GM13976 (cell line): ENCODE results near the gene SRR.
A peak's percentile ranks its signal among the peaks of the same experiment; 100 is the strongest.

ENCODE experiments used
- DNase-seq: peaks from one replicate; pipeline ENCODE4 v3.0.0; 2012; ENCODE audit warnings: low spot score
- CTCF ChIP-seq: IDR thresholded peaks from 2 replicates; pipeline ENCODE4 v1.5.1; 2012; ENCODE audit warnings: borderline replicate concordance, mild to moderate bottlenecking; ENCODE audit not compliant: insufficient read depth; ENCODE audit errors: extremely low read depth, missing control alignments, control extremely low read depth
- in situ Hi-C: fragments of 300-500 bp; cut with MboI; formaldehyde crosslinking; loops from one replicate; pipeline ENCODE4 v1.12.0; 2022; ENCODE audit warnings: low sequenced_read_pairs, mixed read lengths, inconsistent platforms; ENCODE audit not compliant: unreplicated experiment

Gene SRR

DNA sequence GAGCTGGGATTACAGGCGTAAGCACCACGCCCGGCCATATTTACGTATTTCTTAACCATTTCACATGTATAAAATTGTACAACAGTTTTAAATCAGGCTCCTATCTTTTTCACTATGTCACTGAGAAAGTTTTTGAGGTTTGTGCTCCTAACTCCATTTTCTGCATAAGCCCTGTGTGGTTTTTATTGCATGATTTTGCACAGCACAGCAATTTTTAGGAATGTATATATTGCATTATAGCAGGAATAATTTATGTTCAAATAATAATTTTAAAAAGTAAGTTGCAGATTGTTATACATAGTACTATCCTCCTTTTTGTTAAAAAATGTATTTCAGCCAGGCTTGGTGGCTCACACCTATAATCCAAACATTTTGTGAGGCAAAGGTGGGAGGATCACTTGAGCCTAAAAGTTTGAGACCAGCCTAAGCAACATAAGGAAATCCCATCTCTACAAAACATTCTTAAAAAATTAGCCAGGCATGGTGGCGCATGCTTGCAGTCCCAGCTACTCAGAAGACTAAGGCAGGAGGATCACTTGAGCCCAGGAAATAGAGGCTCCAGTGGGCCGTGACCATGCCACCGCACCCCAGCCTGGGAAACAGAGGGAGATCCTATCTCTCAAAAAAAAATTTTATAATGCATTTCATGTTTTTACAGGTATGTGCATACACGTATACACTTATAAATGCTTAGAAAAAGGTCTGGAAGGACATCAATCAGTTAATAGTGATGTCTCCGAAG lies 26.1 kb upstream of the SRR start:
- TF ChIP-seq CTCF, result no peak
- no peak for DNase-seq
- in situ Hi-C loops, result loop anchor here (25.0 kb wide), 1 partner anchor 390 kb away; no protein-coding TSS in a partner anchor

GRCh38 chr17:2279707-2280106 lies 24.0 kb upstream of the SRR start:
- TF ChIP-seq CTCF, result no peak
- no peak for DNase-seq
- in situ Hi-C loops, result loop anchor here (25.0 kb wide), 1 partner anchor 392 kb away; no protein-coding TSS in a partner anchor

GRCh38 chr17:2282297-2282873 lies 21.4 kb upstream of the SRR start:
- TF ChIP-seq CTCF, result peak; percentile 42
- DNase-seq, result peak; percentile 62
- in situ Hi-C loops, result loop anchor here (25.0 kb wide), 1 partner anchor 395 kb away; no protein-coding TSS in a partner anchor

GRCh38 chr17:2283302-2283701 lies 20.4 kb upstream of the SRR start:
- no peak for TF ChIP-seq CTCF
- in situ Hi-C loops, result loop anchor here (25.0 kb wide), 1 partner anchor 396 kb away; no protein-coding TSS in a partner anchor

DNA sequence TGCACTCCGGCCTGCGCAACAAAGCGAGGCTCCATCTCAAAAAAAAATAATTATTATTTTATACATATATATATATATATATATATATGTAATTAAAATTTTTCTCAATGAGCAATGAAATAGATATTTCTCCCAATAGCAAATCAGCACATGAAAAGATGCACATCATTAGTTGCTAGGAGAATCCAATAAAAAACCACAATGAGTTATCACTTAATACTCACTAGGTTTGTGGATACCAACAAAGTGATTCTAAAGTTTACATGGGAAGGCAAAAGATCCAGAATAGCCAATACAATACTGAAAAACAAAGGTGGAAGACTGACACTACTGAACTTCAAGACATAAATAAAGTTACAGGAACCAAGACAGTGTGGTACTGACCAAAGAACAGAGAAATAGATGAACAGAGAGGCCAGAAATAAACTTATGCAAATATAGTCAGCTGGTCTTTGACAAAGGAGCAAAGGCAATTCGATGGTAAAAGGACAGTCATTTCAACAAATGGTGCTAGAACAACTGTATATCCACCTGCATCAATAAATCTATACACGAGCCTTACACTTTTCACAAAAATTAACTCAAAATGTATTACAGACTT lies 13.8 kb upstream of the SRR start:
- no peak for TF ChIP-seq CTCF
- in situ Hi-C loops, result loop anchor here (25.0 kb wide), 1 partner anchor 403 kb away; no protein-coding TSS in a partner anchor
- peak; percentile 48 for DNase-seq

More at GRCh38 chr17:2283302-2283701, 20.4 kb upstream of the SRR start:
- DNase-seq, result no peak

DNA sequence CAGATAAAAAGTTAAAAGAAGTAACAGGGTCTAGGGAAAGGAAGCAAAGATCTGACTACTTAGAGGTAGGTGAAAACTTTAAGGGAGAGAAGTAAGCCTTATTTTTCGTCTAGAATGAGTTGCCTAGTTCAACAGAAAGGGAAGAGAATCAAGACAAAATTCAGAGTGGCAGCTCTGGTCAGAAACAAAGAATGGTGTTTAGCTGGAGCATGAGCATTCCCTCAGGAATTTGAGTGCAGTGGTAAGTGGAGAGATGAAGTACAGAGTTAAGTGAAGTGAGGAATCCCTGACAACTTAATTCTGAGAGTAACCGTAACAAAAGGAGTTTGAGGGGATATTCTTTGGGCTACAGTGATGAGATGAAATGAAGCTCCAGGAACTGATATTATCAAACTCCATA lies 11.7 kb upstream of the SRR start:
- in situ Hi-C loops, result loop anchor here (25.0 kb wide), 1 partner anchor 405 kb away; no protein-coding TSS in a partner anchor
- TF ChIP-seq CTCF, result no peak
- DNase-seq, result no peak
